Esophagus muscularis mucosa (tissue), 4 donors: ENCODE data around the gene CD1E. TPM values are rescaled to one million over a fixed set of nuclear protein-coding genes. Genes with fewer than 3 reads are reported as not detected.

ENCODE experiments used
- DNase-seq: peaks from one replicate; pipeline ENCODE4 v3.0.0-alpha.2; 2017; ENCODE audit errors: extremely low spot score
- H3K27ac ChIP-seq, 4 donors: fragments of 200-600 bp; sonication (generic); replicated peaks in 1 of 4; 1 replicate in 3 of 4; 2 replicates in 1 of 4; pipeline ENCODE4 v1.5.1; 2016 to 2019; ENCODE audit warnings: mild to moderate bottlenecking in 1 of 4
- H3K27me3 ChIP-seq, 4 donors: fragments of 200-600 bp; sonication (generic); one replicate each; pipeline versions ENCODE4 v1.5.1 to v1.6.0; 2016 to 2019
- H3K36me3 ChIP-seq, 4 donors: fragments of 200-600 bp; sonication (generic); one replicate each; pipeline ENCODE4 v1.5.1; 2016 to 2019
- H3K4me1 ChIP-seq, 4 donors: fragments of 200-600 bp; sonication (generic); one replicate each; pipeline ENCODE4 v1.5.1; 2016 to 2019
- H3K4me3 ChIP-seq, 4 donors: fragments of 200-600 bp; sonication (generic); 1 replicate in 2 of 4; 2 replicates in 2 of 4; pipeline ENCODE4 v1.5.1; 2016 to 2019; ENCODE audit warnings: mild to moderate bottlenecking in 4 of 4, moderate library complexity in 1 of 4
- H3K9me3 ChIP-seq, 4 donors: fragments of 200-600 bp; sonication (generic); 1 replicate in 3 of 4; 2 replicates in 1 of 4; pipeline ENCODE4 v1.5.1; 2016 to 2019
- CTCF ChIP-seq, 3 experiments: fragments of 200-600 bp in 2 of 3; fragments of 450-650 bp in 1 of 3; sonication (generic) in 2 of 3; IDR thresholded peaks; one replicate each; pipeline ENCODE4 v1.5.1; 2017 to 2019; ENCODE audit warnings: antibody characterized with exemption in 3 of 3, mild to moderate bottlenecking in 2 of 3, moderate library complexity in 1 of 3
- EP300 ChIP-seq: sonication (generic); formaldehyde crosslinking; IDR thresholded peaks from one replicate; pipeline ENCODE4 v1.6.1; 2017; ENCODE audit warnings: antibody characterized with exemption
- POLR2A ChIP-seq: fragments of 450-650 bp; IDR thresholded peaks from one replicate; pipeline ENCODE4 v1.6.1; 2017; ENCODE audit warnings: antibody characterized with exemption, moderate library complexity, mild to moderate bottlenecking, low read depth
- POLR2AphosphoS5 ChIP-seq, 2 donors: sonication (generic); formaldehyde crosslinking; IDR thresholded peaks; one replicate each; pipeline ENCODE4 v1.6.1; 2017; ENCODE audit warnings: antibody characterized with exemption in 2 of 2
- WGBS: methylation state at CpG from one replicate; pipeline ENCODE4 v1.1.5; 2018; 5-methylcytosine and 5-hydroxymethylcytosine counted together
- intact Hi-C: fragments of 100-400 bp; cut with DNase I; formaldehyde crosslinking; loops from one replicate; pipeline ENCODE4 v1.15.1; 2023
- total RNA-seq, 4 donors: library from RNA; depleted of rRNA; stranded (reverse); fragments of >200 nt; gene quantifications; one replicate each; pipeline versions ENCODE4 v1.1.0 to v1.2.1, GENCODE V29; 2016

CD1E gene
- total RNA-seq, 4 donors from 2014 or later, result 0.23 to 0.99 TPM; not detected in 2

GRCh38 chr1:158330391-158331105 lies 23.1 kb upstream of the CD1E start:
- Histone ChIP-seq H3K4me1 (no peaks in the 10 kb centered on the region), H3K36me3 (no peaks in the 10 kb centered on the region), H3K9me3 (no peaks in the 10 kb centered on the region), H3K4me3 (no peak overlapping the region), H3K27me3 (no peaks in the 10 kb centered on the region), H3K27ac (no peak overlapping the region)
- DNase-seq, result no peak
- intact Hi-C loops, result no loop called here
- TF ChIP-seq CTCF (IDR thresholded peaks at IDR 0.05), result no peak
- no peak for TF ChIP-seq POLR2AphosphoS5 (IDR thresholded peaks at IDR 0.05)
- TF ChIP-seq EP300, result no peak
- 78% methylated on average over 11 of the region's 11 CpGs for WGBS

- Histone ChIP-seq H3K9me3 (no peaks in the 10 kb centered on the region), H3K27ac (no peak overlapping the region), H3K36me3 (no peaks in the 10 kb centered on the region), H3K4me3 (no peak overlapping the region), H3K4me1 (no peaks in the 10 kb centered on the region), H3K27me3 (no peaks in the 10 kb centered on the region)
- no peak for TF ChIP-seq EP300
- TF ChIP-seq CTCF (IDR thresholded peaks at IDR 0.05), result no peak
- no peak for TF ChIP-seq POLR2AphosphoS5 (IDR thresholded peaks at IDR 0.05)
- TF ChIP-seq POLR2A, result no peak
- WGBS, result 88% methylated on average over 1 of the region's 1 CpG
- no peak for DNase-seq
- intact Hi-C loops, result no loop called here
Measured at GRCh38 chr1:158331106-158331425, 22.6 kb upstream of the CD1E start.

GRCh38 chr1:158331481-158332150 lies 22.1 kb upstream of the CD1E start, which contains the start of gene CD1B:
CD1B (minus strand) TSS chr1:158331531; CDS start chr1:158331423, 108 bp downstream.
- Histone ChIP-seq H3K9me3 (no peaks in the 10 kb centered on the region), H3K27me3 (no peaks in the 10 kb centered on the region), H3K4me3 (no peak within 1 kb of the TSS), H3K4me1 (no peaks in the 10 kb centered on the region), H3K36me3 (no peaks in the 10 kb centered on the region), H3K27ac (no peak within 1 kb of the TSS)
- DNase-seq, result no peak
- TF ChIP-seq POLR2A (no peak), EP300 (no peak), CTCF (IDR thresholded peaks at IDR 0.05) (no peak), POLR2AphosphoS5 (IDR thresholded peaks at IDR 0.05) (no peak)
- WGBS, result 84% methylated on average over 2 of the region's 2 CpGs
- intact Hi-C loops, result no loop called here

- Histone ChIP-seq H3K27ac (no peak overlapping the region), H3K36me3 (no peaks in the 10 kb centered on the region), H3K4me3 (no peak overlapping the region), H3K4me1 (no peaks in the 10 kb centered on the region), H3K27me3 (no peaks in the 10 kb centered on the region), H3K9me3 (no peaks in the 10 kb centered on the region)
- intact Hi-C loops, result no loop called here
- DNase-seq, result no peak
- 68% methylated on average over 8 of the region's 8 CpGs for WGBS
- TF ChIP-seq EP300 (no peak), POLR2AphosphoS5 (IDR thresholded peaks at IDR 0.05) (no peak), CTCF (IDR thresholded peaks at IDR 0.05) (no peak), POLR2A (no peak)
Measured at GRCh38 chr1:158333405-158334155, 20.1 kb upstream of the CD1E start.
